Measurements from ENCODE around the gene MDFIC.

MDFIC gene

DNA sequence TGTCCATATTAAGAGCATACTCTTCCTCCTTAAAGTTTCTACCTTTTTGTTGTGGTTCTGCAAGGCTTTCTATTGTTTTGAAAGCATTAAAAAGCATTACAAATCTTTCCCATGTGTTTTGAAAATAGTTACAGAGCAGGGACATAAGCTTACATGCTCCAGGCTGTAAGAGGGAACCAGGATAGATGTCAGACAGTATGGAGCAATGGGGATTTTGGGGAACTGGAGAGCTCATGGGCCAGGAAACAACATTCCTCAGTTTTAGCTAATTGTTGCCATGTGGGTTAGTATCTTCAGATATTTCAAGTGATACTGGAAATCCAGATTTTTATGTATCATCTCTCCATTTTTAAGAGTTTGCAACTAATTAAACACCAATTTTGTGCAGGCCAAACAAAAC lies 3.5 kb downstream of the MDFIC start:
- DNase-seq (ENCODE audit: low read depth in 2 of 2): no peak

DNA sequence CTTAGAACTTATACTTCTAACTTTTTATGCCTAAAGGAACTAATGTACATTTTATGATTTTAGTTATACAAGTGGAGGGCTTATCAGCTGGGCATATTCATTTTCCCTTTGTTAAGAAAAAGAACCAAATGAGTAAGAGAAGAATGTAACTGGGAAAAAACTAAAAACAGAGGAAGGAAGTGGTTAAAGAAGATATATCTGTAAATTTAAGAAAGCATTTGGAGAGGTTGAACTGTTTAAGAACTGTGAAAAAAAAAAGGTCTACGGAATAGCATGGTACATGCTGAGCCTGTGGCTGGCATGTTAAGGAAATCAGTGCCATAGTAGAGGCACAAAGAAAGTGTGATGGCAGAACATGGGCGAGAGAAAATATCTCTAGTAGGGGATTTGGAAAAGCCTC lies 6.2 kb downstream of the MDFIC start:
- no peak for DNase-seq (ENCODE audit: low read depth in 2 of 2)

DNA sequence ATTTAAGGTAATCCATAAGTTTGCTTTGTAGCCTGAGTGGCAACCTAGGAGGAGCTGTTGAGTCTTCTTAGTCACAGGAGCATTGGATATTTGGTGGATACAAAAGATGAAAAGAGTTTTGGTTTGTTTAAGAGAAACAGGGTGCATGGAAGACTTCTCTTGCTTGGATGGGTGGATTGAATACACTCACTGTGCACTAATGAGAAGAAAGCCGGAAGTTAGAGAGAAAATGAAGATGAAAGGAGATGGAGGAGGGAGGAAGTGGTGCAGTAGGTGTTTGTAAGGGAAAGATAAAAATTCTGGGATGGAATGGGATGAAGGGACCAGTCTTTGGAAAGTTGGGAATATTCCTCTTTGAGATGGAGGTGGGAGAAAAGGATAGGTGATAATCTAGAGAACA lies 7.7 kb downstream of the MDFIC start:
- DNase-seq (ENCODE audit: low read depth in 2 of 2): no peak

DNA sequence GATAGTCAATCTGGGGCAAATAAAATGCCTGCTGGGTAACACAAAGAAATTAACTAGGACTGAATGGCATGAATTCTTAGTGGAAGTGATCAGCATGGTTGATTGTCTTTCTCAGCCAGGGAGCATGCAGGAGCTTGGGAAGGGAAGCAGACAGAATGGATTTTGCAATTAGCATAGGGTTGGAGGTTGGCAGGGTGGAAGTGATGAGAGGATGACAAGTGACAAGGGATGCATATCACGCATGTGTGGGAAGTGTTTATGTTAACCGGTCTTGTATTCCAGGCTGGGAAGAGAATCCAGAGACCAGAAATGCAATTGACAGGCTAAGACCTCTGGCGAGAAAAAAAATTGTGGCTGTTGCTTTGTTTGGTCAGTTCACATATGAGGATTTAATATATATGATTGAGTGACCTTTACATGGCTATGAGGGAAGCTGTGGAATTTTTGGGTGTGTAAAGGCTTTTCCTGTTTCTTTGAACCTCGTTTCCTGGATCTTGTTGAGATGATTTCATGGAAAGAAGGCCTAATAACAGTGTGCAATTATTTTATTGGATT lies 8.3 kb downstream of the MDFIC start:
- no peak for DNase-seq (ENCODE audit: low read depth in 2 of 2)

DNA sequence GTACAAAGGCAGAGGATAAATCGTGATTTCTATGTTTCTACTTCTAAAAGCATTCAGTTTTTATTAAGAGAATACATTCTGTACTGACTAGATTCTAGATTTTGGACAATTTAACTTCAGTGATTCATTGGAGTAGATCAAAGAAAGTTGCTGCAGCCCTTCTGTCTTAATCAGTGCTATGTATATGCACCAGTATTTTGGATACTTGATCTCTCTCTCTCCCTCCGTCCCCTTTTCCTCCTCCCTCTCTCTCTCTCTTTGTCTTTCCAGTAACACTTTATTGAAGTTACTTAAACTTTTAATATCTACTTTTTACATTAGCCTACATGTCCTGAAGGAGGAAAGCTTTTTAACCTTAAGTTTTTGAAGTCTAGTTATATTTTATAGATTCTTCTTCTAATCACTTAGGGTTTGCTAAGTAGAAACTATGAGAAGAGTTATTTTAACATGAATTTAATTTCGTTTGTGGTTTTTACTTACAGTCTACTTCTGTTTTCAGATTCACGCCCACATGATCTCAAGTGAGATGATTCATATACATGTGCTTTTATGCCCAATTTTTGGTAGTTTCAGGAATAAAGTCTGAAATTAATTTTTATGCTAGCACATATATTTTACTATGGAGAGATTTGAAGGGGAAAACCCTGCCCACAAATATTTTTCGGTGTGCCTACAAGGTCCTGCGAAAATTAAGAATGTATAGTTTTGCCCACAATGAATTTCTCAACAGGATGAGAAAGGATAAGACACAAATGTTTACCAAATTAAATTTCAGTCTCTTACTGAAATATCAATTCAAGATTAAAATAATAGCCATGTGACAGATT lies 9.1 kb downstream of the MDFIC start:
- DNase-seq (ENCODE audit: low read depth in 2 of 2): no peak

DNA sequence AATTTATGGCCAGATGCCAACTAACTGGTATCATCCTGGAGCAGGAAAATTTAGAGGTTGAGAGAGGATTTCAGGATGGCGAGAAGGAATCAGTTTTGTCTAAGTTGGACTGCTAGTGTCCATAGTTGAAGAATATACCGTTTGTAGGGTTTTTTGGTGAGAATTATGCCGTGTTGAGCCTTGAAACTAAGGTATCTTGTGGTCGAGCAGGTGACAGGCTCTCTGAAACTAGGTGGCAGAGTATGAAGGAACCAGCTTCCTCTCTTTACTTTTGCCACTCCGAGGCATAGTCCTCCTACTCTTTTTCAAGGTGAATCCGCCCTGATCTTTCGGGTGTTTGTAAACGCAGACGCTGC lies 9.7 kb downstream of the MDFIC start:
- DNase-seq (ENCODE audit: low read depth in 2 of 2): no peak

DNA sequence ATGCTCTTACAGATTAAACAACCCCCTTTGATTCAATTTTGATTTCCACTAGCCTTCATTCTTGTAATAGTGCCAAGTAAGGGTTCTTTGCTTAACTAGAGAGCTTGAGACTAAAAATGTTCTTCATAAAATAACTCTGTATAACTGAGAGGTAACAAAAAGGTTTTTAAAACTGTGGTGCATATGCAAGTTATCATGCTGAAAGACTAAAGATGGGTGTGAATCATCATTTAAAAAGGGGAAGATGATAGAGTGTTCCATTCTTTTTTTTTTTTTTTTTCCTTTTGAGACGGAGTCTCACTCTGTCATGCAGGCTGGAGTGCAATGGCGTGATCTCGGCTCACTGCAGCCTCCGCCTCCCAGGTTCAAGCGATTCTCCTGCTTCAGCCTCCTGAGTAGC lies 11.1 kb downstream of the MDFIC start:
- DNase-seq (ENCODE audit: low read depth in 2 of 2): no peak

DNA sequence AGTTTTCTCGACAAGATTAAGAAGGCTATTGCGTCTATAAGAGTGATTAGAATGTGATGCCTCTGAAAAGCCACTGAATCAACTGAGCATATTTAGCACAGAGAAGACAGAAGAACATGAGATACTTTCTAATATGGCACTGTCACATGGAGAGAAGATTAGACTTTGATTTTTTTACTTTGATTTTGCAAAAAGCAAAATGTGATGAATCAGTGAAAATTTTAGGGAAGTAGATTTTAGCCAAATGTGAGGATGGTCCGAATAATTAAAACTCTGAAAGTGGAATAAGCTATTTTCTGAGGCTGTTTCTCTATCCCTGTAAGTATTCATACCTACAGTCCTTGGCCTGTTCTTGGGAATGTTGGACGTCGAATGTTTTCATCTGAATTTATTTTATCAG lies 11.8 kb downstream of the MDFIC start:
- no peak for DNase-seq (ENCODE audit: low read depth in 2 of 2)

DNA sequence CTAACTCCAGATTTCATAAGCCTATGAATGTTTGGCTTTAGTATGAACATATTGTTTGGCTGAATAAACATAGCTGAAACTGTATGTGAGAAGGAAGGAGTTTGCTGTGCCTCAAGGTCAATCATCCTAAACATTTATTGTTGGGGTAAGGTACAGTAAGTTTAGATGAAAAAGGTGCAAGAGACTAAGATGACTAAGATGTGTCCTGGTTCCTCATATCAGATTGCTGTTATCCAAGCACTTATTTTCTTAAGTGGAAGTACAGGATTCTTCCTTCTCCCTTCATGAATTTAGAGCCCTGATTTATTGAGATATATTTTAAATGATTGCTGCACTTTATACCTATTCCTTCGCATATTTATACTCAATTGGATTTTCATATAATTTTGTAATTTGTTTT lies 12.2 kb downstream of the MDFIC start:
- DNase-seq (ENCODE audit: low read depth in 2 of 2): no peak

DNA sequence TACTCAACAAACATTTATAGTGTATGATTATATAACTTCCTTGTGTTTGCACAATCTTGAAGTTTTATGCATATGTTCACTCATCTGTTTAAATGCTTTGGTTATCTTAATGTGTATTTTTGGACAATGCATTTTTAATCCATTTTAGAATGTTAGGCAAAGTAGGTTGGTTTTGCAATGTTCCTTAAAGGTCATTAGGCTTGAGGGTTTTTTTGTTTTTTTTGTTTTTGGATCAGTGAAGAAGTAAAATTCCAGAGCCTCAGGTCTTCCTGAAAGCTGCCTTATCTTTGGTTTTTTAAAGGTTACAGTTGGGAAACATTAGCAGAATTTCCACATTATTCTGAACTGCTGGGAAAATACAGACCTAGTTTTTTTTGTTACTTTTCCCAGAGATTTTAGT lies 12.8 kb downstream of the MDFIC start:
- no peak for DNase-seq (ENCODE audit: low read depth in 2 of 2)

DNA sequence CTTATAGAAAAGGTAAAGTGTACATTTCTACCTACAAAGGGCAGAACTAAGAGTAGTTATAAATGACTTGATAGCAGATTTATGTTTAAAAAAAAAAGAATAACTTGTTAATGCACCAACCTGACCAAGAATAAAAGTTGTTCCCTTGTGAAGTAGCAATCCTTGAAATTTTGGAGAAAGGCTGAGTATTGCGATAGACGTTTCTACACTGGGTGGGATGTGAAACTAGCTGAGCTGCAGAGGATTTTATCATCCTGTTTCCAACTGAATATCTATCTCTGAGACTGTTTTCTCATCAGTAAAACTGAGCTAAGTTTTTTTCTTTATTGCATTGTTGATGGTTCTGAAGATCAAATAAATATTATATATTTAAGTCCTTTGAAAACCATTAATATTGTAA lies 14.6 kb downstream of the MDFIC start:
- DNase-seq (ENCODE audit: low read depth in 2 of 2): no peak

DNA sequence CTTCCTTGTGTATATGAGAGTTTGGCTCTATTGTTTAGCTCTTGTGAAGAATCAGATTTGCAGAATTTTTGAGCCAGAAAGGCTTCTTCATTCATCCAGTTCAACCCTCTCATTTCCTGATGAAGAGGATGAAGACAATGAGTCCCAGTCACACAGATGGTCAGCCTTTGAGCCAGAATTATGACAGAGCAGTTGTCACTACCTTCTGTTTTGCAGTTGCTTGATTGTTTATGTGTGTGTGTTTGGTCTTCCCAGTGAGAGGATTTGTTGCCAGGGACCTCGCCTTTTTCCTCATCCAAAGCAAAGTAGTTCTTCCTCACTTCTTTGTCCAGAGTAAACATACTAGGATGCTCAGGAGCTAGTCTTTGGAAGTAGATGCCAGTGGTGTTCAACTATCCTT lies 15.6 kb downstream of the MDFIC start:
- no peak for DNase-seq (ENCODE audit: low read depth in 2 of 2)

DNA sequence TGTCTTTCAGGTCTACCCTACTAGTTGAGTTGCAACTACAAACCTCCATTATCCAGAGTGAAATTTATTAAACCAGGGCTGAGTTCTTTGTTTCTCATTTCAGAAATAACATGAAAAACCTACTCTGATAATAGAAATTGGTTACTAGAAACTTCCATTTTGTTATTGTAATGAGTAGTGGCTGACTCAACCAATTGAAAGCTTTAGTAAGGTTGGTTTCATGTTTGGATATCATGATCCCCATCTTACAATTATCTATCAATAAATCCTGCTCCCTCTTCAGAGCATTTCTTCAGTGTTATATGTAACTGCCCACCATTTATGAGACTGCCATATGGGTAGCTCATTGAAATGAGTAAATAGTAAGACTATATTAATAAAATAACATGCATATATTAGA lies 16.9 kb downstream of the MDFIC start:
- DNase-seq (ENCODE audit: low read depth in 2 of 2): no peak

DNA sequence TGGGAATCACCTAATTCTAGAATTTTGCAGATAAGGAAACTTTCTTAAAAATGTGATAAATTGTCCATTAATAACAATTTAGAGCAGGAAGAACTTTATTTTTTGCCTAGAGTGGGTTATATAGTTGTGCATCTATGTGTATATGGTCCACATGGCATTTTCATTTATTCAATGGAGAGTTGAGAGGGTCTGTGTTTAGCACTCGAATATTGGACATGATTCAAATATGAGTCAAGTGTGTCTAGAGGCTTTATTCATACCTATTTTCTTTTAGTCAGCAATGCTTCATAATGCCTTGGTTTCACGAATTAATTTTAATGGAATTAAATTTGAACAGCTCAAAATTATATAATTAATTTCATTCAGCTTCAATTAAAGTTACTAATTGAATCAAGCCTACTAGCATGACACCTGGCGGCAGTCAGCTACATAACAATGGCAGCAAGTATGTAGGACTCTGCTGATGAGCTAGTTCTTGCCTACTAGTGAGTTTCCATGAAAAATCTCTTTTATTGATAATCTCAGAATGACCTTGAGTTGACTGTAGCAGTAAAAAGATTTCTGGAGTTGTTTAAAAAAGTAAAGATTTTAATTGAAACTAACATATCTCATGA lies 17.7 kb downstream of the MDFIC start:
- no peak for DNase-seq (ENCODE audit: low read depth in 2 of 2)

DNA sequence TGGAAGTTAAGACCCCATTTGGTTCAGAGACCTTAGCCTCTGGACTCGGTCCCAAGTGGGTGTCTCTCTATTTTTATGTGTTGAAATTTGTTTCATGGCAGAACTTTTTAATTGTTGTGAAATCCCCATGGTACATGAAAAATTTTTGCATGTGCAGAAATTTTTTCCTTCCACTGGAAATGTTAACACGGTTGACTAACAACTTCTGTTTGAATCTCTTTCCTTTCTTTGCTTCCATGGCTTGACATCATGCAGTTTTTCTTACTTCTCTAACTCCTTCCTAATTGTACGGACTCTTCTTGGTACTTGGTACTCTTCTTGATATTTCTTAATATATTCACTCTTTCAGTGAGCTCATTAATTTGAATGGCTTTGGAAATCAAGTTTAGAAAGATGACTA lies 18.3 kb downstream of the MDFIC start:
- no peak for DNase-seq (ENCODE audit: low read depth in 2 of 2)

DNA sequence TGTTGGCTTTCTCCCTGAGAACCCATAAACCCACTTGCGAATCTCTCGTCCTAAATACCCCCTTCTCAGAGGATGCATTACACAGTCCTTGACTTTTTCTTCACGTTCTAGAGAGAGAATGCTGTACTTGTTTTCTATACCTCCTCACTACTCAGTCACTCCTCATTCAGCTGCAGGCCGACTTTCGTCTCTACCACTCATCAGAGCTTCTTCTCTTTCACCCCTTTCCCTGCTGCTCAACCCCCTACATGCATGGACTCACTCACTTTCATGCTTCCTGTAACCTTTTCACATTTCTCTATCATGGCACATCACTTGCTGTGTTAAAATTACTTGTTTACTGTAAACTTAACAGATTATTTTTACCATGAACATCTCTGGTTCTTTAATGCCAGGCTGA lies 19.8 kb downstream of the MDFIC start:
- no peak for DNase-seq (ENCODE audit: low read depth in 2 of 2)

DNA sequence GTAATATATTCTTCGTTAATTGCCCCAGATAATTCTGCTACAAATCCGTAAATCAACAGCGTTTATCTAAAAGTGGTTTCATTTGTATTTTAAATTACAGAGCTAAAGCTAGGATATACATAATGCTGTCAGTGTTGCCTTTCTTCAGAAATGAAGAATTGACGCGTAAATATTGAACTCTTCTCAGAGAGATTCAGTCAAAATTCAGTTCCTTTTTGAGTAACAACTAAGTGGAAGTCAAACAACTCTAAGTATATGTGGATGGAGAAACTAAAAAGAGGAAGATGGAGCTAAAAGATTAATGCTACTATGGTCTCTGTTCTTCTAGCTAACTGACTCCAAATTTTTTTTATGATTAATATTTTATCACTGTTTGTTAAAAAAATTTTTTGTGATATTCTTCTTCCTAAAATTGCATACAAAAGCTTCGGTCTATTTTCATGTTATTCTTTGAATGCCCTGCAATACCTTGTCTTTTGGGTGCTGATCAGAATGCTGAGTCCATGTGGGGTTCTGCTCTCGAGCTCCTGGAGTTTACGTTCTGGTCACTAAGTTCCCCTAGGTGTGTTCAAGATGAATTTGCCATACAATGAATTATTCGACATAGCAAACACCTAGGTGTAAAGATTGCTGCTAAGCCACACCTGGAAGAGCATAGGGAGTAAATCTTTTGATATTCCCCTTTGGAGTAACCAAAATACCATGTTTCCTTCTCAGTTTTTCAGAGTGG lies 20.7 kb downstream of the MDFIC start:
- DNase-seq (ENCODE audit: low read depth in 2 of 2): no peak

DNA sequence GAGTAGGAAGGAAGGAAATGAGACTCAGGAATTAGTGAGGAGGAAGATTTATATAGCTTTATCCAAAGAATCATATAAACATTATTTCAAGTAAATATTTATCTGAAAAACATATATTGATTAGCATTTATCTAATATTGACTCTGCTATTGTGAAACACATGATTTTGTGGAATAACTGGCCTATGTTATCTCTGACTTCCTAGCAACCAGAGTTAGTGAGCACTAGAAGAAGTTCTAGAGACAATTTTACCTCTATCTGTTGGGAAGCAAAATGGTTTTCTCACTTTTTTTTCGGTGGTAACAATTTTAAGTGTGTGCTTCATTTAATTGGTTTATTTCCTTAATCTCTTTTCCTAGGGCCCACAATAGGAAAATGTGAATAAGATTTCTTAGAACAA lies 21.6 kb downstream of the MDFIC start:
- DNase-seq (ENCODE audit: low read depth in 2 of 2): no peak

DNA sequence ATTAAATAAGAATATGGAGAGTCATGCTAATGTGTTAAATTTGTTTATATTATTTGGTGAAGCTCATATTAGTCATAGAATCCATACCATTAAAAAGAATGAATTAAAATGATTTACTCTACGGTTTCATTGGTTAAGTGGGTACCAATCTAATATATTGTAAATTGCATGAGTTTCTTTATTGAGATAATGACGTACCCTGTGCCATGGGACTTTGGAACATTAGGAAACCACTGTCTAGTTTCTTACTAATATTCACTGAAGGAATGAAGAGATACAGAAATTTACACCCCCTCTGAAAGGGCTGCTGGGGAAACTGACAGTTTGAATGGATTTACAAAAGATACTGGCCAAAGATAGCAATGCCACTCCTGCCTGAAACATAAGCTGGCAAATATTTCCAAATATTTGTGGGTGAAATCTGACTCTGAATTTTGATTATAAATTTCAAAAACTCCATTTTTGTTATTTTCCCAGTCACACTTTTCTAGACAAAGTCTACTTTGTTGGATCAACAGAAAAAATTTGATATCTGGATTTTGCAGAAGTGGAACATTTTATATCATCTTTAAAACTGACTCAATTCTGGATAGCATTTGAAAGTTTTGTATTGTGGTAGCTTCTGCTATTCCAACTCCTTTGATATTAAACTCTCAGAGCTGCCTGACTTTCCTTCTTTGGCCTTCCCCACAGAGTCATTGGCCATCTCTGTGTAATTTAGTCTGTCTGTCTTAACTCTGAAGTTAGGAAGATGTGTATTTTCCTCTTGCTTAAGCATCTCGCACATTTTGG lies 22.3 kb downstream of the MDFIC start:
- DNase-seq (ENCODE audit: low read depth in 2 of 2): no peak

DNA sequence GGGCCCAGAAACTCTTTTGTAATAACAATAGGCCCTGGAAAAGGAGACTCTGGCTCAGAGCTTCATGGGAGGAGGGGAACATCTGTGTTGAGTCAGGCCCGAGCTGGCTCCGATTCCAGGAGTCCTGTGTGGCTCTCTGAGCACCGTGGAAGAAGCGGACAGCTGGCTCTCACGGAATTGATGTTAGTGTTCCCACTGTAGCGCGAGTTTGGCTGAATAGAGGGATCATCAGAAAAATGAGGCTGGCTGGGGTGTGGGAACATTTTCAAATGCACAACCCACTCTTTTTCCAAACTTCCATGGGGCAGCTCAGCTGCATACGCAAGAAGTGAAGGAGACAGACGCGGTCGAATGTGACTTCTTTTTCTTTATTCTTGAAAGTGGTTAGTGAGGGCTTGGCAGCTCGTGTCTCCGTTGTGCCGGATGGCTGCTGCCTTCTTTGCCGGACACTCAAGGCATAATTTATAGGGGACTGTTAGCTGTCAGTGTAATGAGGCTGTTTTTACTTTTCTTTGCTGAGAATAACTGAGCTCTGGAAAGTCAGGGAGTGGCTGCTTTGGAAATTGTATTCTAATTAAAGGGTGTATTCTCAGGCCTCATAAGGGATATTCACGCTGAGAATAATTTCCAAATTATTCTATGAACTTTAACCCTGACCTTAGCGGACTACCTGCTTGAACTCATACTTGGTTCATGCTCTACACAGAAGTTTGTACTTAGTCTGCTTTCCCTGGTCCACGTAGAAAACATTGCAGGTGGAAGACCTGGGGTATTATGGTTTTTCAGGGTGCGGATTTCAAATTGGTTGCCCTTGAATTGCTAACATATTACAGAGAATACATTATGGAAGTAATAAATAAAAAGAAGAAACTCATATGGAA lies 23.1 kb downstream of the MDFIC start:
- no peak for DNase-seq (ENCODE audit: low read depth in 2 of 2)

DNA sequence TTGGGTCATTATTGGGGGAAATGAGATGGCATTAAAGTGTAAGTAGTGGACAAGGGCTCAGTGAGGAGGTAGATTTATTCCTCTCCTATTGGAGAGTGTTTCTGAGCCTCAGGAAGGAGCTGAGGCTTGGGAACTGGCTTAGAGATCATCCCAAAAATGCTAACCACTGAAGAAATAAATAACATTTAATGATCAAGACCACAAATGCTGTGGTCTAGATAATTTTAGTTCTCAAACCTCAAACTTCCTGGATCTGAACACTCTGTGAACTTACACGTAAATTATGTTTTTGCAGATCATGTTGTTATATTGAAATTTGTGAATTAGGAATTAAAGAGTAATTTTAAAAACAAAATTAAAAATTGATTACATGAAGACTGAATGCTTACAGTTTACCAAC lies 27.3 kb downstream of the MDFIC start:
- DNase-seq (ENCODE audit: low read depth in 2 of 2): no peak
